Measurements from ENCODE around the gene GTF3C6.
"Not testable (repeated sequence)": the region's sequence is repeated elsewhere in the genome, so short reads cannot be mapped to it uniquely, and the experiment has no call there.

GTF3C6 gene

DNA sequence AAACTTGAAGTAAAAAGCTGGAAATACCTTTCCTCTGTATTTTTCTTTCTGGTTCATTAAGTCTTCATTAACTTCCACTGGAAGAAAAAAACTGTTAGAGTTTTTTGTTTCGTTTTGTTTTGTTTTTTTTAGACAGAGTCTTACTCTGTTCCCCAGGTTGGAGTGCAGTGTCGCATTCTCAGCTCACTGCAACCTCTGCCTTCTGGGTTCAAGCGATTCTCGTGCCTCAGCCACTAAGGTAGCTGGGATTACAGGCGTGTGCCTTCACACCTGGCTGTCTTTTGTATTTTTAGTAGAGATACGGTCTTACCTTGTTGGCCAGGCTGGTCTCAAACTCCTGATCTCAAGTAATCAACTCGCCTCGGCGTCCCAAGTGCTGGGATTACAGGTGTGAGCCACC is 38.2 kb downstream of the GTF3C6 start:
- DNase-seq (ENCODE audit: low read depth), result no peak
- H3K4me3 ChIP-seq (ENCODE audit: control insufficient read depth, low read depth, low read length), result no peak overlapping the region
- TF ChIP-seq, protein P1, sequence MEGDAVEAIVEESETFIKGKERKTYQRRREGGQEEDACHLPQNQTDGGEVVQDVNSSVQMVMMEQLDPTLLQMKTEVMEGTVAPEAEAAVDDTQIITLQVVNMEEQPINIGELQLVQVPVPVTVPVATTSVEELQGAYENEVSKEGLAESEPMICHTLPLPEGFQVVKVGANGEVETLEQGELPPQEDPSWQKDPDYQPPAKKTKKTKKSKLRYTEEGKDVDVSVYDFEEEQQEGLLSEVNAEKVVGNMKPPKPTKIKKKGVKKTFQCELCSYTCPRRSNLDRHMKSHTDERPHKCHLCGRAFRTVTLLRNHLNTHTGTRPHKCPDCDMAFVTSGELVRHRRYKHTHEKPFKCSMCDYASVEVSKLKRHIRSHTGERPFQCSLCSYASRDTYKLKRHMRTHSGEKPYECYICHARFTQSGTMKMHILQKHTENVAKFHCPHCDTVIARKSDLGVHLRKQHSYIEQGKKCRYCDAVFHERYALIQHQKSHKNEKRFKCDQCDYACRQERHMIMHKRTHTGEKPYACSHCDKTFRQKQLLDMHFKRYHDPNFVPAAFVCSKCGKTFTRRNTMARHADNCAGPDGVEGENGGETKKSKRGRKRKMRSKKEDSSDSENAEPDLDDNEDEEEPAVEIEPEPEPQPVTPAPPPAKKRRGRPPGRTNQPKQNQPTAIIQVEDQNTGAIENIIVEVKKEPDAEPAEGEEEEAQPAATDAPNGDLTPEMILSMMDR (conservative IDR thresholded peaks at IDR 0.05; ENCODE audit: control insufficient read depth, insufficient read depth, low read depth, low read length), result no peak

DNA sequence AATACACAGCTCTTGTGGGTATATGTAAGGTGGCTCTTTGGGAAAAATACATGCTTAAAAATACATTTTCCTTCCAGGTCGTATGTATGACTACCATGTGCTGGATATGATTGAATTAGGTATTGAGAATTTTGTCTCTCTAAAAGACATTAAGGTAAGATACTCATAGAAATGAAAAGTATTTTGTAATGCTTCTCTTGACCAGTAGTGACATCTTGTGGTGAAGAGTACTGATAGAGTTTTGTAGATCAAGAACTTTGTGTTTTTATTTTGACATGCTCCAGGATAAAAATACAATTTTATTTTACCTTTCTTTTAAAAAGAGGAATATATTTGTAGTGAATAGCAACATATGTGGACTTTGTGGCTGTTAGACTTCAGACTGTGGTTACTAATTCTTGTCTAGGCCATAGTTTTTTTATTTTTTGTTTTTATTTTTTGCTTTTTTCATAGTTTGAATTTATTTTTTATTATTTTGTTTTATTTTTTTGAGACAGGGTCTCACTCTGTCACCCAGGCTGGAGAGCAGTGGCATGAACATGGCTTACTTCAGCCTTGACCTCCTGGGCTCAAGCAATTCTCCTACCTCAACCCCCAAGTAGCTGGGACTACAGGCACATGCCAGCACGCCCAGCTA is 41.2 kb downstream of the GTF3C6 start:
- H3K4me3 ChIP-seq (ENCODE audit: control insufficient read depth, low read depth, low read length), result no peak overlapping the region
- DNase-seq (ENCODE audit: low read depth), result peak; percentile 54
- TF ChIP-seq, protein P1 (conservative IDR thresholded peaks at IDR 0.05; ENCODE audit: control insufficient read depth, insufficient read depth, low read depth, low read length), result peak; percentile 39

DNA sequence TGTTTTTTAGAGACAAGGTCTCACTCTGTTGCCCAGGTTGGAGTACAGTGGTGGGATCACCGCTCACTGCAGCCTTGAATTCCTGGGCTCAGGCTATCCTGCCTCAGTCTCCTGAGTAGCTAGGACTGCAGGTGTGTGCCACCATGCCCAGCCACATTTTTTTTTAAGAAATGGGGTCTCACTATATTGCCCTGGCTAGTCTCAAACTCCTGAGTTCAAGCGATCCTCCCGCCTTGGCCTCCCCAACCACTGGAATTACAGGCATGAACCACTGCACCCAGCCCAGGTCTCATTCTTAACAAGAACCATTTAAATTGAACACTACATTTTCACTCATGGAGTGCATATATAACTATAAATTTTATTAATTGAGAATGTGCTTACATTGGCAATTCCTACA is 43.8 kb downstream of the GTF3C6 start:
- TF ChIP-seq, protein P1 (conservative IDR thresholded peaks at IDR 0.05; ENCODE audit: control insufficient read depth, insufficient read depth, low read depth, low read length), result no peak
- DNase-seq (ENCODE audit: low read depth), result no peak
- no peak overlapping the region for H3K4me3 ChIP-seq (ENCODE audit: control insufficient read depth, low read depth, low read length)

DNA sequence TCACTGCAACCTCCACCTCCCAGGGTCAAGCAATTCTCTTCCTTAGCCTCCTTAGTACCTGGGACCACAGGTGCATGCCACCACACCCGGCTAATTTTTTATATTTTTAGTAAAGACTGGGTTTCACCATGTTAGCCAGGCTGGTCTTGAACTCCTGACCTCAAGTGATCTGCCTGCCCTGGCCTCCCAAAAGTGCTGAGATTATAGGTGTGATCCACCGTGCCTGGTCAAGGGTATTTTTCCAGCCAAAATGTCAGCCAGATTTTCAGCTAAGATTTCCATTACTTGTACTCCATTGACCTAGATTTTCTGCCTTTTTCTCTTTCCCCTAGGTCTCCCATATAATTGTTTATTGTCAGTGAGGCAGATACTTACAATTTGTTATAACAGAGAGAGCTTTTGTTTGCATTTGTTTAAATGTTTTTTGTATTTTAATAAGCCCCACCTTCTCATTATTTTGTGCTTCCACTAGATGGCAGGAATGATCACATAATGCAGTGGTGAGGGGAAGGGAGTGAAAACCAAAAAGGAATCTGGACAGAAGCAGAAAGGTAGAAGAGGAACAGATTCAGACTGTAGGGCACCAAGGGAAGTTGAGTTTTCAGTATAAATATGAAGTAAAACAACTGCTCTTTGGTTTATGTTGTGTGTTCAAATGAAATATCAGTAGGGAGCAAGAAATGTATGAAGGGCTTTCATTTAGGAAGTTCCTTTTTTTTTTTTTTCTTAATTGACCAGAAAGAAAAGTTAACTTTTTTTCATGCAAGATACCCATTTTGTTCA is 53.0 kb downstream of the GTF3C6 start:
- H3K4me3 ChIP-seq (ENCODE audit: control insufficient read depth, low read depth, low read length), result no peak overlapping the region
- TF ChIP-seq, protein P1 (conservative IDR thresholded peaks at IDR 0.05; ENCODE audit: control insufficient read depth, insufficient read depth, low read depth, low read length), result peak; percentile 63
- peak; percentile 55 for DNase-seq (ENCODE audit: low read depth)

DNA sequence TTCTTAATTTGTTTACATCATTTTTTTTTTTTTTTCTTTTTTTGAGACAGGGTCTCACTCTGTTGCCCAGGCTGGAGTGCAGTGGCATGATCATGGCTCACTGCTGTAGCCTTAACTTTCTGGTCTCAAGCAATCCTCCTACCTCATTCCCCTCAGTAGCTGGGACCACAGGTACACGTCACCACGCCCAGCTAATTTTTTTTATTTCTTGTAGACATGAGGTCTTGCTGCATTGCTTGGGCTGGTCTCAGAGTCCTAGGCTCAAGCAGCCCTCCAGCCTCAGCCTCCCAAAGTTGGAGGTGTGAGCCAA is 53.6 kb downstream of the GTF3C6 start:
- TF ChIP-seq, protein P1 (conservative IDR thresholded peaks at IDR 0.05; ENCODE audit: control insufficient read depth, insufficient read depth, low read depth, low read length), result no peak
- no peak for DNase-seq (ENCODE audit: low read depth)
- no peak overlapping the region for H3K4me3 ChIP-seq (ENCODE audit: control insufficient read depth, low read depth, low read length)

DNA sequence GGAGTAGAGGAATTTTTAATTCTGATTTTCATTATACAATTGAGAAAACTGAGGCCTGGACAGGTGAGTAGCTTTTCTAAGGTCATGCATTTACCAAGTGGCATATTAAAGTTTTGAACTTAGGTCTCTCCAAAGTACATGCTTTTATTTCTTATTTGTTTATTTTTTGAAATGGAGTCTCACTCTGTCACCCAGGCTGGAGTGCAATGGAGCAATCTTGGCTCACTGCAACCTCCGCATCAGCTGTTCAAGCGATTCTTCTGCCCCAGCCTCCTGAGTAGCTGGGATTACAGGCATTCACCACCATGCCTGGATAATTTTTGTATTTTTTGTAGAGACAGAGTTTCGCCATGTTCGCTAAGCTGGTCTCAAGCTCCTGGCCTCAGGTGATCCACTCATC is 54.0 kb downstream of the GTF3C6 start:
- DNase-seq (ENCODE audit: low read depth); H3K4me3 ChIP-seq (ENCODE audit: control insufficient read depth, low read depth, low read length): not testable (repeated sequence)

DNA sequence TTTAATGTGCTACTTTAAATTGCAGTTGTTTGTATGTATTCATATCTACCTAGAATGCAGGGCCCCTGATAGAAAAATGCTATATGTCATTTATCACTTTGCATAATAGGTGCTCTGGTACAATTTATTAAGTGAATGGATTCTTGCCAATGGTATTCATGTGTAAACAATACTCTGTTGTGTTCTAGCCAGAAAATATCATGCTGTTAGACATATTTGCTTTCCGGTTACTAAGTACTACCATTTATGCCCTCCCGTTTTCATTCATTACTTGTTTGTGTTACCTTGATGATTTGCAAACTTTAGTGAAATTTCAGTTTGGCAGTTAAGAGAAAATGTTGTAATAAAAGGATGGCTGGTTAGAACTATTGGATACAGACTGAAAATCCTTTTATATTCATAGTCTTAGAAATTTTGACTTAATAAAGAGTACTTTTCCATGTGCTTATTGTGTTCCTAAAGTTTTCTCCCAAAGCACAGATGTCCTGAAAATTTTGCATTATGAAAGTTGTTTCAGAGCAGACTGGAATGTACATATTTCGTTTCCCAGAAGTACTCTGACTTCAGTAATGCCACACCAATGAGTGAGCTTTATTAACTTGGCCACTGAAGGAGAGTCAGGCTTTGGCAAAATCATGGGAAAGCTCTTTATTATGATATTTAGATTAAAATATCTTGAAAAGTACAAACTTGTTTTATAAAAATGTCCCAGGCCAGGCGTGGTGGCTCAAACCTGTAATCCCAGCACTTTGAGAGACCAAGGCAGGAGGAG is 54.8 kb downstream of the GTF3C6 start:
- no peak for DNase-seq (ENCODE audit: low read depth)
- no peak overlapping the region for H3K4me3 ChIP-seq (ENCODE audit: control insufficient read depth, low read depth, low read length)
- TF ChIP-seq, protein P1 (conservative IDR thresholded peaks at IDR 0.05; ENCODE audit: control insufficient read depth, insufficient read depth, low read depth, low read length), result no peak
